Activated CD8-positive, alpha-beta memory T cell treated with anti-CD3 and anti-CD28 coated beads, Interleukin-2, amount 50 U/mL, for 4 hours (primary cell): ENCODE data around the gene PDIK1L.

Source experiments
- DNase-seq: peaks from one replicate; pipeline ENCODE4 v3.0.0-alpha.2; 2020

The PDIK1L gene

GRCh38 chr1:26158271-26158907, 46.8 kb downstream of the PDIK1L start:
- no peak for DNase-seq

GRCh38 chr1:26158908-26159742, 47.5 kb downstream of the PDIK1L start, which contains the start of gene FAM110D:
TSS of gene FAM110D (plus strand) at chr1:26159079. CDS start at chr1:26161292, 2,213 bp downstream.
- DNase-seq, result no peak

DNA sequence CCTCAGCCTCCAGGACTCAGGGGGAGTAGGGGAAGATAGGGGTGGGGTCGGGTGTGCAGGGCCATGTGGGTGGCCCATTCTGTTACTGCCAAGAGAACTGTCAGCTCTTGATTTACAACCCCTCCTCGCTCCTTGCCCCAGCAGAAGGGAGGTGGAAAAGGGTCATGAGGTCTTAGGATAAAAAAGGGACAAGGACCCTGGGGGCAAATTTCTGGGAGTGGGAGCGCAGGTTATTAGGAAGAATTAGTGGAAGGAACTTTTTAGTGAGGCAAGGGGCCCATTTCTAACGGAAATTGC, 48.1 kb downstream of the PDIK1L start:
- DNase-seq, result no peak

DNA sequence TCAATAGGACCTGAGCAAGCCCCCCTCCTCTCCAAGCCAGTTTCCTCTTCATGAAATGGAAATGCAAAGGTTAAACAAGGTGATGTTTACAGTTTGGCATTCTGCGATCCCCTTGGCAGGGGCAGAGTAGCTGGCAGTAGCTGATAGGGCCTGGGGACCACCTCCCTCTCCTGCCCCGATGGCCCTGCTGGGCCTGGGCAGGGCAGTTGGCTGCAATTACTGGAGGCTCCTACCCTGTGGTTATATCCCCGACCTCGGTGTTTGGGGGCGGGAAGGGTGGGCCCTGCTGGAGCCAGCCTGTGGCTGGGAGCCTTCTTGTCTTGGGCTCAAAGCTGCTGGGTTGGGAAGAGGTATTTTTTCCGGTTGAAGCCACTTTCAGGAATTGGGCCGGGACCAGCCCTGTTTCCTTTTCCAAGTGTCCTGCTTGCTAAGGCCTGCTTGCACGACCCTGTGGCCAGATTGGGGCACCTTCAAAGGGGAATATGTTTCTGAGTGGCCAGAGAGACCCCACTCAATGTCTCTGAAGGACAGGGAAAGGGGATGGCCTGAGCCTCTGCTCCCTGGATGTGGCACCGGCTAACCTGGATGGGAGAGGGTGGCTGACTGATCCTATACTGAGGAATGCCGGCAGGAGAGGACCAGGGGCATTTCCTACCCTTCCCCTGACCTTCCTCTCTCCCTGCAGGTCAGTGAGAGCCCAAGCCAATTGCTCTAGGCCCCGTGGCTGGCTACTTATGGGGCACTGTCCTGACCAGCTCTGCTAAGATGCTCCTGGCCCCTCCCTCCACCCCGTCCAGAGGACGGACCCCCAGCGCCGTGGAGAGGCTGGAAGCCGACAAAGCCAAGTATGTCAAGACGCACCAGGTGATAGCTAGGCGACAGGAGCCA, 49.1 kb downstream of the PDIK1L start:
- no peak for DNase-seq

DNA sequence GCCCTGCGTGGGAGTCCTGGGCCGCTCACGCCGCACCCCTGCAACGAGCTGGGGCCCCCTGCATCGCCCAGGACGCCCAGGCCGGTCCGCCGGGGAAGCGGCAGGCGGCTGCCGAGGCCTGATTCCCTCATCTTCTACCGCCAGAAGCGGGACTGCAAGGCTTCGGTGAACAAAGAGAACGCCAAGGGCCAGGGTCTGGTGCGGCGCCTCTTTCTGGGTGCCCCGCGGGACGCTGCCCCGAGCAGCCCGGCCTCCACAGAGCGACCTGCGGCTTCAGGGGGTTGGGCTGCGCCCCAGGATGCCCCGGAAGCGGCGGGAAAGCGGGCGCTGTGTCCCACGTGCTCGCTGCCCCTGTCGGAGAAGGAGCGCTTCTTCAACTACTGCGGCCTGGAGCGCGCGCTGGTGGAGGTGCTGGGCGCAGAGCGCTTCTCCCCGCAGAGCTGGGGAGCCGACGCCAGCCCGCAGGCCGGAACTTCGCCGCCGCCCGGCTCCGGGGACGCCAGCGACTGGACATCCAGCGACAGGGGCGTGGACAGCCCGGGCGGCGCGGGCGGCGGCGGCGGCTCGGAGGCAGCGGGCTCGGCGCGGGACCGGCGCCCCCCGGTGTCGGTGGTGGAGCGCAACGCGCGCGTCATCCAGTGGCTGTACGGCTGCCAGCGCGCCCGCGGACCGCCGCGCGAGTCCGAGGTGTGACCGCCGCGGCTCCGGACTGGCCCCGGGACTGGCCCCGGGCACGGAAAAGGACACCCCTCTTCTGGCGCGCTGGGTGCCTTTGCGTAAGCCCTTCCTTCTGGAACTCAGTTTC, 50.0 kb downstream of the PDIK1L start:
- peak; percentile 38 for DNase-seq

- no peak for DNase-seq
Observed at GRCh38 chr1:26162220-26162709, 50.6 kb downstream of the PDIK1L start.

- DNase-seq, result no peak
Observed at GRCh38 chr1:26163684-26164035, 52.0 kb downstream of the PDIK1L start.

DNA sequence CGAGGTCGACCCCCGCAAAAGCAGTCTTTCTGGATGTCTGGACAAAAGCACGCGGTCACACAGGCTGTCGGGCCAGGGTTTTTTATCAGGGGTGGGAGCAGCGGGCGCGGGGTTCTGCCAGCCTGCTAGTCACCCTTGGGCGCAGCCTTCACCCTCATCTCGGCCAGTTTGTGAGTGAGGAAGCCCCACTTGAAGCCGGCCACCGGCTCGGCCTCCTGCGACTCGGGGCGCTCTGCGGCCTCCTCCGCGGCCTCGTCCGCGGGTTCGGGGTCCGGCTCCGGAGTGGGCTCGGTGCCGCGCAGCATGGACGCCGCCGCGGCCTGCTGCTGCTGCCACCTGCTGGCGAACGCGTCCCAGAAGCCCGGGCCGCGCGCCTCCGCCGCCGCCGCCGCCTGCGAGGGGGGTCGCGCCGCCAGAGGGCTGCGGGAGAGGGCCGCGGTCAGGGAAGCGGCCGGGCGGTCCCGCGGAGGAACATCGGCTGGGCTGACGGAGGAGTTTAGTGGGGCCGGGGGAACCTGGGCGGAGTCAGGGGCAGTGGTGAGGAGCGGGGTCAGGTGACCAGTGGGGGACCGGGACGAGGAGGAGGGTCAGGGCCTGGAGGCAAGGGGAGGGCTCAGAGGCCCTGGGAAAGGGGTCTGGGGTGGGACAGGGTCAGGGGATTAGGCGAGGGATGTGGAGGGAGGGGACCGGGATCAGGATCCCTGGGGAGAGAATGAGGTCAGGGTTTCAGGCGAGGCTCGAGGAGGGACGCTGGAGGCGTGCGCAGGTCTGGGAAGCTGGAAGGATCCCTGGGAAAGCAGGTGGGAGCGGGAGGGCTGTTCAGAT, 52.6 kb downstream of the PDIK1L start:
- DNase-seq, result peak; percentile 60

DNA sequence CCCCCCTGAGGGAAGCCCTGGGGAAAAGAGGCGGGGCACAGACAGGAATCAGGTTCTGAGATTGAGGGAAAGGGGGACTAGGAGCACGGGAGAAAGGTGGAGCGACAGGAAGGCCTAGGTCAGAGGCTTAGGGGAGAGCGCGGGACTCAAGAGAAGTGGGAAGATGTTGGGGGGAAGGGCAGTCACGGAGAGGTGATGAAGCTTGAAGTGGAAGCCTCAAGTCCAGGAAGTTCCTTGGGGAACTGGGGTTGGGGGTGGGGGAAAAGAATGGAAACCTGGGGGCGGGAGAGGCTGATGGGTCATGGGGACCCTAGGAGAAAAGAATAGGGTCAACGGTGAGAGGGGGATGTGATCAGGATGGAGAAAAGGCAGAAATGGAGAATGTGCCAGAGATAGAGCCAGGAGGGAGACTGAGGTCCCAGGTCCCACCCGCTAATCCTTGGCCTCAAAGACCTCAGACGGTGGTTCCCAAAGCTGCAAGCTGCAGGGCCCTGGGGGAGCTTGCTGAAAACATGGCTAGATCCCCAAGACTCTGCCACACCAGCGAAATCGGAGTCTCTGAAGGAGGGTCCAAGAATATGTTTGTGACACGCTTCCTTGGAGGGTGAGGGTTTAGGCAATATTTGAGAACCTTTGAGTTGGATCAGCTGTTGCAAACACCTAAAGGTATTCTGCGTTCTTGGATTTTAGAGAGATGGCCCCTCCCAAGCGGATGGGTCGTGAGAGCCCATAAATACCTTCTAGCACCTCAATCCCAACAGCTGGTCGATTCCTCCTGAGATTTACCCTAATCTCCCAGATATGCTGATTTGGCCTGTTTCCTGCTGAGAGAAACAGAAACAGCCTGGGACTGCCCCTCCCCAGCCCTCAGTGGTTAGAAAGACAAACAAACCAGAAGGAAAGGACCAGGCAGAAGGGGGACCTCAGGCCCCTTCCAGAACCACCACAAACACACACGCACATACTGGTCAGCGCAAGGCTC, 53.5 kb downstream of the PDIK1L start:
- no peak for DNase-seq

DNA sequence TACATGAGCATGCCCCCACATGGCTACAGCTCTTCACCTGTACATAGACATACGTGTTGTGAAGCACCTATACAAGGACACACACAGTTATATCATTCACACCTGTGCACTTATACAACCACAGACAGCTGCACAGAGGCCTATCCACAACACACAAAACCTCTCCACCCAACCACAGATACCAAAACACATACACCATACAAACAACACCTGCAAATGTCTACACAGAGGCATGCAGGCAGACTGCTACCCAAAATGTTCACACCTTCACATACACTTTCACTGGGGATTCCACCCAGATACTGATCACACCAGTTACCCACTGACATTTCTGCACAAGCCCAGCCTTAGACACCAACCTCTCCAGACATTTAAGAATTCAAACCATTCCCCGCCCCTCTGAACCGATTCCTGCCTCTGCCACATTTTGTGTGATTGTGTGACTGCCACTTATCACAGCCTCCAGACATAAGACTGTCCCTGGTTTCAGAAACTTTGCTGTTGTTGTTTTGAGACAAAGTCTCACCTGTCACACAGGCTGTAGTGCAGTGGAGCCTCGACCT, 55.2 kb downstream of the PDIK1L start:
- DNase-seq, result no peak

GRCh38 chr1:26168410-26169197, 57.0 kb downstream of the PDIK1L start, which contains the start of gene C1orf232:
TSS of gene C1orf232 (minus strand) at chr1:26168963. CDS start at chr1:26168499, 464 bp downstream.
- DNase-seq, result no peak

DNA sequence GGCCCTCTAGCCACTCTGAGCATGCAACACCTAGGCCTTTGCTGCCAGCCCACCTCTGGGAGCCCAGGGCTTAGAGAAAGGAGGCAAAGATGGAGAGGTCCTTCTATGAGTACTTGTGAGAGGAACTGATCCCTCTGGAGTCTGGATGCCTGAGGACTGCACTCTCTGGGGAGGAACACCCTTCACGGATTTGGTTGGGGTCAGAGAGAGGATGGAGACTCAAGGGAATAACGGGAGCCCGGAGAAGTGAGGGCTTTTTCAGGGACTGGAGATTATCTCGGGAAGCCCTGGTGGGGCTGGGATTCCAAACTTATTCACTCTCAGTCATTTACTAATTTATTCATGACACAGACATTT, 57.6 kb downstream of the PDIK1L start:
- no peak for DNase-seq

- DNase-seq, result peak; percentile 90
Observed at GRCh38 chr1:26169669-26170471, 58.2 kb downstream of the PDIK1L start, which contains the start of gene ZNF593. TSS of gene ZNF593 (plus strand) at chr1:26169908. CDS start at chr1:26169984, 76 bp downstream.

- DNase-seq, result no peak
Observed at GRCh38 chr1:26170472-26170821, 58.8 kb downstream of the PDIK1L start.

DNA sequence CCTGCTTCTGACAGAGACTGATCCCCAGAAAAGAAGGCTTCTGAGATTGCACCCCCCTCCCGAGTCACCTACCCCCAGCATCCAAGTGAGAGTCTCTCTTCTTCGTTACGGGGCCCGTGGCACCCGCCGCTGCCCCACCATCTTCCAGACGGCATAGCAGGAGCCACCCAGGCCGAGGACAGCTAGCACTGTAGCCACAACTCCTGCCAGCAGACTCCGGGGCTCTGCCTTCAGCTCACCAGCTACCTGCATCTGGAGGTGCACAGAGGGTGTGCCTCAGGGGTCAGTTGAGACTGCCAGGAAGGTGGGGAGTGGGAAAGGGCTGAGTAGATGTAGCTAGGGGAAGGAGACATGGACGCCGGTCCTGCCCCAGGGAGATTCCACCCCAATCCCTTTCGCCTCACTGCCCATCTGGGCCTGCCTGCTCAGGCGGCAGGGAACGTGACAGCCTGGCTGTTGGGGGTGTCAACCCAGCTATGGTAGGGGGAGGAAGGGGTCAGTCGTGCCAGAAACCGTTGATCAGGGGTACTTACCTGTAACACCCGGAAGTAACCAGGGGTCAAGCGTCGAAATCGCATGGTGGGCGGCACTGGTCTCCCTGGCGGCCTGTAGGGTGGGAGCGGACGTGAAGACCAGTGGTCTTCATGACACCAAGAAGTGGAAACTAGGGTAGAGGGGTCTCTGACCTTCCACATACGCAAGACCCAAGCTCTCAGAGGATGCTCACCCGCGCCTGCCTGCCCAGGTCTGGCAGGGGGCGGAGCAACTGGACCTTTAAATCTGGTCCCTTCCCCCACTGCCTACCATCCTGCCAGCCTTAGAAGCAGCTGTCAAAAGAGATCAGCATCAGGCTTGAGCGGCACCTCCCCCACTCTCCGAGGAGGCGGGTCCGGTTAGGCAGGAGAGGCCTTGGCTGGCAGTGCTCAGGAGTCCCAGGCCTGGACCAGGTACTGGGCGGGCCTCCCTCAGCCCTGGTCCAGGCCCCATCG, 59.8 kb downstream of the PDIK1L start, which contains the start of gene ZNF593OS:
ZNF593OS (minus strand) TSS at position 749 of the 989 bp plus-strand sequence; CDS start at position 578, 171 bp downstream.
- DNase-seq, result no peak
